Measurements from ENCODE around the gene NDUFB5. TPM values are rescaled to one million over a fixed set of nuclear protein-coding genes. Genes with fewer than 3 reads are reported as not detected.

NDUFB5 gene
- total and polyA plus RNA-seq, 10 of the 15 experiments (the other 5 are each of a cell fraction or from before 2014, with no cell fraction given): 82.0 to 320 (median 126) TPM

DNA sequence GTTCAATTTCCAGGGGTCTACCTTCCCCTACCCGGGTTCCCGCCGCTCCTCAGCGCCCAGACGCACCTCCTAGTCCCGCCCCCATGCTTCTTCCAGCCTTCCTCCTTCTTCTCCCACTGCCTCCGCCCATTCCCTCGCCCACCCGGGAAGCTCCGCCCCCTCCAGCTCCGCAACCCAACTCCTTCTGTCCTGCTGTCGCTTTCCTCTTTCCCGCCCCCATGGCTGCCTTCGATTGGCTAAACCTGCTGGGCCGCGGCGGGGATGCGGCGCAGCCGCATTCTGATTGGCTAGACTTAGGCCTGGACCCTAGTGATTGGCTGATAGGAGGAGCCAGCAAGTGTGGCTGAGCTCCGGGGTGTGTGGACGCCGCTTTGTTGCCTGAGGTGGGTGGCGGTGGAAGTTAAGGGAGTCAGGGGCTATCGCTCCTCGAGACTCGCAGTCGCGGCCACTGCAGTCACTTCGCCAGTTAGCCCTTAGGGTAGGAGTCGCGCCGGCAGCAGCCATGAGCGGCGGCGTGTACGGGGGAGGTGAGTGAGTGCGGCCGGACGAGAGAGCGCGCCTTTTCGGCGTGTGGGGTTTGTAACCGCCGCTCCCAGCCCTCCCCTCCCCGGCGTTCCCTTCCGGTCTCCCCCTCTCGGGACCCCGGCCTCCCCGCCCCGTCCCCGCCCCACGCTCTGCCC lies 41.9 kb upstream of the NDUFB5 start, which contains the start of gene ACTL6A (continued):
- TF ChIP-seq POLR2AphosphoS2 (IDR thresholded peaks at IDR 0.05; ENCODE audit: low read depth, low read length) (peak; percentile 54; the same call in 1 of the 2 replicates), ZNF217 (IDR thresholded peaks at IDR 0.05) (no peak), RAD51 (IDR thresholded peaks at IDR 0.05) (no peak), PML (IDR thresholded peaks at IDR 0.05; ENCODE audit: low read length) (0 out of 2 replicates have a peak, but pooled peaks have one; percentile 48), KLF5 (IDR thresholded peaks at IDR 0.05; ENCODE audit: partially characterized antibody) (no peak), ZNF24 (IDR thresholded peaks at IDR 0.05) (no peak), ATF2 (IDR thresholded peaks at IDR 0.05; ENCODE audit: low read length) (no peak), ASH2L (IDR thresholded peaks at IDR 0.05; ENCODE audit: borderline replicate concordance, low read depth) (no peak)

- DNase-seq (ENCODE audit: low read depth, low spot score) (peak; percentile 13), ATAC-seq (peak; percentile 83), FAIRE-seq (no peak)
- SMC1A ChIA-PET (ENCODE audit: uncharacterized antibody, unreplicated experiment): interaction anchor here (0.9 to 1.7 kb wide), 7 partner anchors 42 to 494 kb away, joined by 3 to 9 read pairs (median 4); partner anchors contain the start of genes MRPL47 and NDUFB5
- Histone ChIP-seq H3K4me3 (peak overlapping the region; percentile 96), H3K27me3 (replicated peaks in 1 of 2; ENCODE audit: control insufficient read depth in 2 of 2, insufficient read depth in 2 of 2, low read length in 1 of 2) (no peaks in the 10 kb centered on the region; a peak in 1 of 4 replicates), H3K9me3 (replicated peaks; ENCODE audit: control insufficient read depth, insufficient read depth, low read length) (no peaks in the 10 kb centered on the region), H3K4me2 (ENCODE audit: control insufficient read depth, insufficient read depth) (peak overlapping the region; percentile 91; the same call in 1 of the 2 replicates), H3K36me3 (ENCODE audit: control insufficient read depth in 2 of 2, insufficient read depth in 2 of 2, low read length in 1 of 2) (no peaks in the 10 kb centered on the region), H3K4me1 (ENCODE audit: control insufficient read depth, insufficient read depth, low read length) (no peaks in the 10 kb centered on the region), H3K79me2 (ENCODE audit: control insufficient read depth, insufficient read depth, low read length) (peaks cover 46% of the 10 kb centered on the region), H2AFZ (ENCODE audit: control insufficient read depth, low read depth, low read length) (peak overlapping the region; percentile 76), H3K9ac (ENCODE audit: control insufficient read depth, insufficient read depth, low read length) (peak overlapping the region; percentile 84), H3K27ac (ENCODE audit: control insufficient read depth, insufficient read depth) (peak overlapping the region; percentile 75), H4K20me1 (ENCODE audit: control insufficient read depth, insufficient read depth) (no peaks in the 10 kb centered on the region)
- in situ Hi-C loops (cut with MboI) (loop anchor here (10.0 to 25.0 kb wide), 2 partner anchors 549 to 1126 kb away; no protein-coding TSS in a partner anchor), intact Hi-C loops (cut with micrococcal nuclease; ENCODE audit: unreplicated experiment) (loop anchor here (5.0 kb wide), 1 partner anchor 546 kb away; no protein-coding TSS in a partner anchor)
- BruUV-seq (replicated peaks): no TSS peak
- CTCF ChIA-PET: interaction anchor here (0.9 to 3.7 kb wide), 4 partner anchors 239 to 1038 kb away, joined by 3 to 20 read pairs (median 4); no protein-coding TSS in a partner anchor
- RAD21 ChIA-PET (ENCODE audit: unreplicated experiment): interaction anchor here (1.0 to 2.0 kb wide), 12 partner anchors 42 to 548 kb away, joined by 3 to 12 read pairs (median 4); partner anchors contain the start of genes MRPL47, NDUFB5 and ZNF639
- POLR2A ChIA-PET: interaction anchor here (0.8 to 1.7 kb wide), 6 partner anchors 31 to 492 kb away, joined by 3 to 14 read pairs (median 5); partner anchors contain the start of genes MFN1, MRPL47, NDUFB5 and ZMAT3
- 0% methylated on average over 21 of the region's 40 CpGs for WGBS (ENCODE audit: insufficient coverage, insufficient replicate concordance, low lambda C conversion rate, missing lambda C conversion rate)
- TF ChIP-seq EZH2 (IDR thresholded peaks at IDR 0.05; ENCODE audit: borderline replicate concordance, control insufficient read depth, low read depth, low read length) (no peak), MEF2B (IDR thresholded peaks at IDR 0.05; ENCODE audit: partially characterized antibody, poor library complexity, severe bottlenecking) (peak; percentile 45), YY1 (IDR thresholded peaks at IDR 0.05; ENCODE audit: low read depth, low read length) (0 out of 2 replicates have a peak, but pooled peaks have one; percentile 41), HDGF (IDR thresholded peaks at IDR 0.05) (no peak), EGR1 (IDR thresholded peaks at IDR 0.05; ENCODE audit: borderline replicate concordance in 1 of 2, low read depth in 2 of 2, low read length in 2 of 2) (peak in 1 of 2 experiments; percentile 14; a peak in 1 of 3 replicates), JUNB (IDR thresholded peaks at IDR 0.05) (no peak), TAF1 (IDR thresholded peaks at IDR 0.05; ENCODE audit: borderline replicate concordance, low read depth, low read length) (no peak), TCF12 (IDR thresholded peaks at IDR 0.05; ENCODE audit: low read depth, low read length) (no peak), PAX5 (IDR thresholded peaks at IDR 0.05; ENCODE audit: borderline replicate concordance, low read depth, low read length) (no peak), CREM (IDR thresholded peaks at IDR 0.05; ENCODE audit: low read depth) (no peak), LARP7 (IDR thresholded peaks at IDR 0.05) (peak; percentile 34; the same call in 1 of the 2 replicates), EED (IDR thresholded peaks at IDR 0.05; ENCODE audit: low read depth) (no peak), POLR2AphosphoS2 (IDR thresholded peaks at IDR 0.05; ENCODE audit: low read depth, low read length) (0 out of 2 replicates have a peak, but pooled peaks have one; percentile 9)
- TF ChIP-seq, protein P1, sequence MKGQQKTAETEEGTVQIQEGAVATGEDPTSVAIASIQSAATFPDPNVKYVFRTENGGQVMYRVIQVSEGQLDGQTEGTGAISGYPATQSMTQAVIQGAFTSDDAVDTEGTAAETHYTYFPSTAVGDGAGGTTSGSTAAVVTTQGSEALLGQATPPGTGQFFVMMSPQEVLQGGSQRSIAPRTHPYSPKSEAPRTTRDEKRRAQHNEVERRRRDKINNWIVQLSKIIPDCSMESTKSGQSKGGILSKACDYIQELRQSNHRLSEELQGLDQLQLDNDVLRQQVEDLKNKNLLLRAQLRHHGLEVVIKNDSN (IDR thresholded peaks at IDR 0.05; ENCODE audit: borderline replicate concordance, extremely low read length, insufficient read depth, low read depth, low read length): no peak
Observed at GRCh38 chr3:179563271-179563783, 41.3 kb upstream of the NDUFB5 start.
